ENCODE measurements around the gene SIRPB1. TPM values are rescaled to one million over a fixed set of nuclear protein-coding genes. Genes with fewer than 3 reads are reported as not detected.
"Not testable (repeated sequence)": the region's sequence is repeated elsewhere in the genome, so short reads cannot be mapped to it uniquely, and the experiment has no call there.

SIRPB1 gene
- 4.1 and 5.0 TPM in 2 replicates for total RNA-seq

GRCh38 chr20:1619861-1620444, at the start of gene SIRPB1:
TSS of gene SIRPB1 (minus strand) at chr20:1620009. CDS start at chr20:1619944, 65 bp downstream.
- no peak for DNase-seq (ENCODE audit: extremely low read depth, low read depth, low spot score)

GRCh38 chr20:1669304-1669703, 49.5 kb upstream of the SIRPB1 start:
- DNase-seq (ENCODE audit: extremely low read depth, low read depth, low spot score), result no peak

GRCh38 chr20:1667502-1668085, 47.8 kb upstream of the SIRPB1 start:
- no peak for DNase-seq (ENCODE audit: extremely low read depth, low read depth, low spot score)

GRCh38 chr20:1666802-1667201, 47.0 kb upstream of the SIRPB1 start:
- no peak for DNase-seq (ENCODE audit: extremely low read depth, low read depth, low spot score)

- no peak for DNase-seq (ENCODE audit: extremely low read depth, low read depth, low spot score)
Measured at GRCh38 chr20:1665345-1665744, 45.5 kb upstream of the SIRPB1 start.

GRCh38 chr20:1664911-1665310, 45.1 kb upstream of the SIRPB1 start:
- no peak for DNase-seq (ENCODE audit: extremely low read depth, low read depth, low spot score)

GRCh38 chr20:1663917-1664316, 44.1 kb upstream of the SIRPB1 start:
- DNase-seq (ENCODE audit: extremely low read depth, low read depth, low spot score), result no peak

GRCh38 chr20:1661542-1662299, 41.9 kb upstream of the SIRPB1 start:
- no peak for DNase-seq (ENCODE audit: extremely low read depth, low read depth, low spot score)

GRCh38 chr20:1660246-1660645, 40.4 kb upstream of the SIRPB1 start:
- DNase-seq (ENCODE audit: extremely low read depth, low read depth, low spot score), result no peak

GRCh38 chr20:1657556-1658334, 37.9 kb upstream of the SIRPB1 start, which contains the start of gene SIRPG:
TSS of gene SIRPG (minus strand) at chr20:1657779. CDS start at chr20:1657714, 65 bp downstream.
- no peak for DNase-seq (ENCODE audit: extremely low read depth, low read depth, low spot score)

- DNase-seq (ENCODE audit: extremely low read depth, low read depth, low spot score), result no peak
Measured at GRCh38 chr20:1656844-1657243, 37.0 kb upstream of the SIRPB1 start.

- no peak for DNase-seq (ENCODE audit: extremely low read depth, low read depth, low spot score)
Measured at GRCh38 chr20:1654996-1655395, 35.2 kb upstream of the SIRPB1 start.

GRCh38 chr20:1652960-1653359, 33.2 kb upstream of the SIRPB1 start:
- no peak for DNase-seq (ENCODE audit: extremely low read depth, low read depth, low spot score)

- DNase-seq (ENCODE audit: extremely low read depth, low read depth, low spot score), result no peak
Measured at GRCh38 chr20:1652104-1652503, 32.3 kb upstream of the SIRPB1 start.

GRCh38 chr20:1651268-1652058, 31.7 kb upstream of the SIRPB1 start:
- no peak for DNase-seq (ENCODE audit: extremely low read depth, low read depth, low spot score)

GRCh38 chr20:1648101-1648500, 28.3 kb upstream of the SIRPB1 start:
- DNase-seq (ENCODE audit: extremely low read depth, low read depth, low spot score), result no peak

GRCh38 chr20:1646975-1647431, 27.2 kb upstream of the SIRPB1 start:
- no peak for DNase-seq (ENCODE audit: extremely low read depth, low read depth, low spot score)

- no peak for DNase-seq (ENCODE audit: extremely low read depth, low read depth, low spot score)
Measured at GRCh38 chr20:1644101-1644962, 24.5 kb upstream of the SIRPB1 start.

- not testable (repeated sequence) for DNase-seq (ENCODE audit: extremely low read depth, low read depth, low spot score)
Measured at GRCh38 chr20:1638643-1639042, 18.8 kb upstream of the SIRPB1 start.

All from glomerular endothelial cell (primary cell).